DMS153 treated with DMSO at 0.1 percent for 48 hours (cell line): Measurements from ENCODE around the gene PHACTR2.
"Not testable (repeated sequence)": the region's sequence is repeated elsewhere in the genome, so short reads cannot be mapped to it uniquely, and the experiment has no call there.

Experiments used
- DNase-seq: peaks from one replicate; lab custom pipeline; 2025; ENCODE audit not compliant: unreplicated experiment; lab: John Stamatoyannopoulos, UW

The PHACTR2 gene

GRCh38 chr6:143677891-143678791 lies at the start of gene PHACTR2:
Gene PHACTR2, plus strand, starts transcription at chr6:143677965. Its CDS starts 199 bp downstream, at chr6:143678164.
- peak; percentile 10 for DNase-seq

GRCh38 chr6:143629104-143630080 lies 48.4 kb upstream of the PHACTR2 start:
- DNase-seq, result no peak

DNA sequence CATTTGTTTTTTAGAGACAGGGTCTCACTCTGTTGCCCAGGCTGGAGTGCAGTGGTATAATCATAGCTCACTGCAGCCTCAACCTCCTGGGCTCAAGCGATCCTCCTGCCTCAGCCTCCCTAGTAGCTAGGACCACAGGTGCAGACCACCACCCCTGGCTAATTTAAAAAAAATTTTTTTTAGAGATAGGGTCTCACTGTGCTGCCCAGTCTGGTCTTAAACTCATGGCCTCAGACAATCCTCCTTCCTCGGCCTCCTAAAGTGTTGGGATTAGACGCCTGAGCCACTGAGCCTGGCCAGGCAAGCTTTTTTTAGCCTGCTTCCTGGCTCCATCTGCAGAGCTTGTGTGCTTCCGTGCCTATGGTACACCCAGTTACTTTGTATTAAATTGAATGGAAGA lies 46.6 kb upstream of the PHACTR2 start:
- not testable (repeated sequence) for DNase-seq

DNA sequence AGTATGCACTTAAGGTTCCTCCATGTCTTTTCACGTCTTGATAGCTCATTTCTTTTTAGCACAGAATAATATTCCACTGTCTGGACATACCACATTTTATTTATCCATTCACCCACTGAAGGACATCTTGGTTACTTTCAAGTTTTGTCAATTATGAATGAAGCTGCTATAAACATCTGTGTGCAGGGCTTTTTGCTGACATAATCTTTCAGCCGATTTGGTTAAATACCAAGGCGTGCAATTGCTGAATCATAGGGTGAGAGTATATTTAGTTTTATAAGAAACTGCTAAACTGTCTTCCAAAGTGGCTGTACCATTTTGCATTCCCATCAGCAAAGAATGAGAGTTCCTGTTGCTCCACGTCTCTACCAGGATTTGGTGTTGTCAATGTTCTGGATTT lies 44.9 kb upstream of the PHACTR2 start:
- no peak for DNase-seq

DNA sequence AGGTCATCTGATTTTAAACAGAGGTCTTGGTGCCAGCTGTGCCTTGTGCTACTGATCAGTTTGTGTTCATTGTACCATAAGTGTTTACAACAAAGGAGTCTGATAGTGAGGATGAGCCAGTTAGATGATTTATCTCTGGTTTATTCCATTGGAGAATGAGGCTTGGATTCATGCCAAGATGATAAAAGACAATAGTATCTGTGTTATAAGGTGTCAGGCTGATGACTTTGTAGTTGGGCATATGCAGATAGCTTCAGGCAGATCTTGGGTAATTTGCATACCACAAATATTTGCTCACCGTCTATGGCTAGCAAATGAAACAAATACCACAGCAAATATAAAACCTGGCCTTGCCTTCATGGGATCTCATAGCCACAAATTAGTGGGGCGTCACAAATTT lies 43.3 kb upstream of the PHACTR2 start:
- no peak for DNase-seq

DNA sequence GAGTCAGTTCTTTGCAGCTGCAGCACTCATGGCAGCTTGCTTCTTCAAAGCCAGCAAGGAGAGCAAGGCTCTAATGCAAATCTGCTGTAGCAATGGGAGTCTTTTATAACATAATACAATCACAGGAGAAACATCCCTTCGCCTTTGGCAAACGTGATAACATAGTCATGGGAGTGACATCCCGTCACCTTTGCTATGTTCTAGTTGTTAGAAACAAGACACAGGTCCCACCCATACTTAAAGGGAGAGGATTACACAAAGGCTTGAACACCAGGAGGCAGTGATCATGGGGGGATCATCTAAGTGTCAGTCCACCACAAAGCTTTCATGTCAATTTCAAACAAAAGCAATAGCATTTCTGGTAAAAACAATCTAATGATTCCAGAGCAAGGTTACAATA lies 40.1 kb upstream of the PHACTR2 start:
- DNase-seq, result no peak

DNA sequence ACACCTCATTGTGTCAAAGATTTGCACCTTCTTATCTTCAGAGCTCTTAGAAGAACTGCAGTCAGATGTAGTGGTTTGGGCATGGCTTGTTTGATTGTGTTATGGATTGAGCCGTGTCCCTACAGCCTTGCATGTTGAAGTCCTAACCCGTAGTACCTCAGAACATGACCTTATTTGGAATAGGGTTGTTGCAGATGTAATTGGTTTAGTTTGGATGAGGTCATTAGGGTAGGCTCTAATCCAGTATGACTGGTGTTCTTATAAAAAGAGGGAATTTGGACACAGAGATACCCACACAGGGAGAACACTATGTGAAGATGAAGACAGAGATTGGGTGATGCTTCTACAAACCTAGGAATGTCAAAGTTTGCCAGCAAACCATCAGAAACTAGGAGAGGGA lies 35.4 kb upstream of the PHACTR2 start:
- DNase-seq, result no peak

DNA sequence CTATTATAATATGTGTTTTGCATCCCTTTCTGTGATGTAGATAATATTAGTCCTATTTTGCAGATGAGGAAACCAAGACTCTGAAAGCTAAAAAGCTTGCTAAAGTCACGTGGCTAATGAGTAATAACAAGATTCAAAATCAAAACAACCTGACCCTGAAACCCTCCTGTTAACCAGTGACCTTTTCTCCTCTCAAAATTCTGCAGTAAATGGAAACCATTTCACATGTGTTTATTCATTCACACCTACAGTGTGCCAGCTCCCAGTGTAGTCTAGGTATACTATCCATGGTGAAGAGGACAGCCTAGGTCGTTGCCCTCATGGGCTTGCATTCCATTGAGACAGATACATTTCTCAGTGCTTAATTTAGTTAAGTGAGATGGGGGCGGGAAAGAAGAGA lies 30.6 kb upstream of the PHACTR2 start:
- DNase-seq, result no peak

- DNase-seq, result no peak
These were observed 30.0 kb upstream of the PHACTR2 start for GRCh38 chr6:143647732-143648131.

DNA sequence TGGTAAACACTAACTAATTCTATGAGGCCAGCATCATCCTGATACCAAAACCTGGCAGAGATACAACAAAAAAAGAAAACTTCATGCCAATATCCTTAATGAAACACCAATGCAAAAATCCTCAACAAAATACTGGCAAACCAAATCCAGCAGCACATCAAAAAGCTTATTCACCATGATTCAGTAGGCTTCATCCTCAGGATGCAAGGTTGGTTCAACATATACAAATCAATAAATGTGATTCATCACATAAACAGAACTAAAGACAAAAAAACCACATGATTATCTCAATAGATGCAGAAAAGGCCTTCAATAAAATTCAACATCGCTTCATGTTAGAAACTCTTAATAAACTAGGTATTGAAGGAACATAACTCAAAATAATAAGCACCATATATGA lies 28.4 kb upstream of the PHACTR2 start:
- DNase-seq, result not testable (repeated sequence)

DNA sequence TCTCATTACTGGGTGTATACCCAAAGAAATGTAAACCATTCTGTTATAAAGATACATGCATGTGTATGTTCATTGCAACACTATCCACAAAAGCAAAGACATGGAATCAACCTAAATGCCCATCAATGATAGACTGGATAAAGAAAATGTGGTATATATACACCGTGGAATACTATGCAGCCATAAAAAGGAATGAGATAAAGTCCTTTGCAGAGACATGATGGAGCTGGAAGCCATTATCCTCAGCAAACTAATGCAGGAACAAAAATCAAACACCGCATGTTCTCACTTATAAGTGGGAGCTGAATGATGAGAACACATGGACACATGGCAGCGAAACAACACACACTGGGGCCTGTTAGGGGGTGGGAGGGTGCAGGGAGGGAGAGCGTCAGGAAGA lies 26.4 kb upstream of the PHACTR2 start:
- not testable (repeated sequence) for DNase-seq

- no peak for DNase-seq
These were observed 24.9 kb upstream of the PHACTR2 start for GRCh38 chr6:143652841-143653331.

DNA sequence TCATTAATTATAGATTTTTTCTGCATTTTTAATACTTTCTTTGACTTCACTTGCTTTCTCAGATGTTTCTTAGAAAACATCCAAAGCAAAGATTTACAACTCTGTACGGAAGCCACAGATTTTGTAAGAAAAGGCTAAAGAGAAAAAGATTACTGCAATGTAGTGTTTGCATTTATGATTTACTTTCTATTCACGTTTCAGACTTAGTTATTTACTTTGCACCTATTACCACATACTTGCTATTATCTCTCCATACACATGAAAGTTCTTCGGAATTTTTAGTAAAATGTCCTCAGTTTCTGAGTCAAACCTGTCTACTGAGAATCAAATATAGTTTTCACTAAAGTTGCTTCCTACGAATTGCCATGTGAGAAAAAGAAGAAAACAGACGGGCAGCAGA lies 22.2 kb upstream of the PHACTR2 start:
- DNase-seq, result no peak

GRCh38 chr6:143656026-143656425 lies 21.7 kb upstream of the PHACTR2 start:
- no peak for DNase-seq

DNA sequence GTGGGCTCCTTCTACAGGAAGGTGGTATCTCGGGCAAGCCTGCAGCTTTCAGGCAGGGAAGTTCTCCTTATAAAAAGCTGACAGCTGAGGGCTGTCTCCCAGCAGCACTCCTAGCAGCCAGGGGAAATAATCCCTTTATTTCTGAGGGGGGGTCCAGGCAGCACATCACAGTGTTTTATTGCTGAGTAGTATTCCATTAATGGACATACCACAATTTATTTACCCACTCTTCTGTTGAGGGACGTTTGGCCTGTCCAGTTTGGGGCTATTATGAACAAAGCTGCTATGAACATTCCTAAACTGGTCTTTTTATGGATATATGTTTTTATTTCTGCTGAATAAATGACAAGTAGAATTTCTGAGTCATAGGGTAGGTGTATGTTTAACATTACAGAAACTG lies 20.0 kb upstream of the PHACTR2 start:
- DNase-seq, result no peak

- not testable (repeated sequence) for DNase-seq
These were observed 17.6 kb upstream of the PHACTR2 start for GRCh38 chr6:143660170-143660569.

- DNase-seq, result no peak
These were observed 13.6 kb upstream of the PHACTR2 start for GRCh38 chr6:143664171-143664570.

GRCh38 chr6:143666007-143666406 lies 11.8 kb upstream of the PHACTR2 start:
- not testable (repeated sequence) for DNase-seq

DNA sequence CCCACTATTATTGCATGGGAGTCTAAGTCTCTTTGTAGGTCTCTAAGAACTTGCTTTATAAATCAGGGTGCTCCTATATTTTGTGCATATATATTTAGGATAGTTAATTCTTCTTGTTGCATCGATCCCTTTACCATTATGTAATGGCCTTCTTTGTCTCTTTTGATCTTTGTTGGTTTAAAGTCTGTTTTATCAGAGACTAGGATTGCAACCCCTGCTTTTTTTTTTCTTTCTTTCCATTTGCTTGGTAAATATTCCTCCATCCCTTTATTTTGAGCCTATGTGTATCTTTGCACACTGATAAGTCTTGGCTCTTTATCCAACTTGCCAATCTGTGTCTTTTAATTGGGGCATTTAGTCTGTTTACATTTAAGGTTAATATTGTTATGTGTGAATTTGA lies 8.3 kb upstream of the PHACTR2 start:
- not testable (repeated sequence) for DNase-seq

- DNase-seq, result no peak
These were observed 4.1 kb upstream of the PHACTR2 start for GRCh38 chr6:143673669-143674068.
